AG09309 (cell line): Measurements from ENCODE around the gene VPS8.

Experiments
- DNase-seq: peaks from one replicate; pipeline ENCODE4 v3.0.0-alpha.2; 2010; ENCODE audit warnings: low read depth
- H3K4me3 ChIP-seq: 2 replicates; pipeline ENCODE4 v1.5.1; 2011; ENCODE audit warnings: mild to moderate bottlenecking, low read depth, low read length, moderate library complexity; ENCODE audit not compliant: control insufficient read depth
- CTCF ChIP-seq: IDR thresholded peaks from 2 replicates; pipeline ENCODE4 v1.5.1; 2011; ENCODE audit warnings: mild to moderate bottlenecking, low read depth, low read length, inconsistent platforms; ENCODE audit not compliant: insufficient read depth, control insufficient read depth; ENCODE audit errors: missing control alignments

VPS8 gene

GRCh38 chr3:184810146-184810545 is 1.8 kb upstream of the VPS8 start:
- TF ChIP-seq CTCF: no peak
- DNase-seq: no peak
- H3K4me3 ChIP-seq: no peak overlapping the region

GRCh38 chr3:184811034-184811433 is 932 bp upstream of the VPS8 start:
- TF ChIP-seq CTCF: no peak
- no peak for DNase-seq
- H3K4me3 ChIP-seq: no peak overlapping the region

GRCh38 chr3:184811663-184811998 is 335 bp upstream of the VPS8 start:
- peak overlapping the region; percentile 99 for H3K4me3 ChIP-seq
- DNase-seq: no peak
- TF ChIP-seq CTCF: no peak

GRCh38 chr3:184812662-184813042 is 686 bp downstream of the VPS8 start:
- DNase-seq: no peak
- H3K4me3 ChIP-seq: peak overlapping the region; percentile 99
- TF ChIP-seq CTCF: no peak

- H3K4me3 ChIP-seq: no peak overlapping the region
- DNase-seq: no peak
- TF ChIP-seq CTCF: no peak
These were observed 1.4 kb downstream of the VPS8 start for GRCh38 chr3:184813357-184813756.

- DNase-seq: no peak
- no peak for TF ChIP-seq CTCF
- no peak overlapping the region for H3K4me3 ChIP-seq
These were observed 2.2 kb downstream of the VPS8 start for GRCh38 chr3:184814214-184814613.
